ENCODE data around the gene ZNF692.

Gene ZNF692

GRCh38 chr1:248825136-248825535 lies 33.7 kb downstream of the ZNF692 start:
- no peak for DNase-seq (ENCODE audit: low spot score)

- no peak for DNase-seq (ENCODE audit: low spot score)
Measured at GRCh38 chr1:248824701-248825100, 34.2 kb downstream of the ZNF692 start.

- DNase-seq (ENCODE audit: low spot score), result no peak
Measured at GRCh38 chr1:248824301-248824700, 34.6 kb downstream of the ZNF692 start.

- DNase-seq (ENCODE audit: low spot score), result no peak
Measured at GRCh38 chr1:248823517-248824001, 35.3 kb downstream of the ZNF692 start.

- peak; percentile 41 for DNase-seq (ENCODE audit: low spot score)
Measured at GRCh38 chr1:248822148-248823032, 36.5 kb downstream of the ZNF692 start.

- DNase-seq (ENCODE audit: low spot score), result no peak
Measured at GRCh38 chr1:248821641-248822040, 37.2 kb downstream of the ZNF692 start.

- no peak for DNase-seq (ENCODE audit: low spot score)
Measured at GRCh38 chr1:248821101-248821500, 37.8 kb downstream of the ZNF692 start.

GRCh38 chr1:248820041-248820585 lies 38.8 kb downstream of the ZNF692 start:
- no peak for DNase-seq (ENCODE audit: low spot score)

- no peak for DNase-seq (ENCODE audit: low spot score)
Measured at GRCh38 chr1:248818505-248819374, 40.1 kb downstream of the ZNF692 start.

- no peak for DNase-seq (ENCODE audit: low spot score)
Measured at GRCh38 chr1:248817065-248817464, 41.8 kb downstream of the ZNF692 start.

GRCh38 chr1:248816042-248816851 lies 42.6 kb downstream of the ZNF692 start:
- no peak for DNase-seq (ENCODE audit: low spot score)

GRCh38 chr1:248815407-248816034 lies 43.4 kb downstream of the ZNF692 start:
- DNase-seq (ENCODE audit: low spot score), result no peak

GRCh38 chr1:248814351-248814750 lies 44.5 kb downstream of the ZNF692 start:
- DNase-seq (ENCODE audit: low spot score), result no peak

- DNase-seq (ENCODE audit: low spot score), result no peak
Measured at GRCh38 chr1:248813546-248813945, 45.3 kb downstream of the ZNF692 start.

- DNase-seq (ENCODE audit: low spot score), result no peak
Measured at GRCh38 chr1:248812736-248813425, 46.0 kb downstream of the ZNF692 start.

- no peak for DNase-seq (ENCODE audit: low spot score)
Measured at GRCh38 chr1:248811514-248812490, 47.1 kb downstream of the ZNF692 start.

GRCh38 chr1:248810727-248811513 lies 48.0 kb downstream of the ZNF692 start:
- no peak for DNase-seq (ENCODE audit: low spot score)

- DNase-seq (ENCODE audit: low spot score), result no peak
Measured at GRCh38 chr1:248810000-248810726, 48.7 kb downstream of the ZNF692 start.
